Measurements from ENCODE around the gene MAPRE3. TPM values are rescaled to one million over a fixed set of nuclear protein-coding genes. Genes with fewer than 3 reads are reported as not detected.

Gene MAPRE3
- total RNA-seq, 1 experiment from 2014 or later: 11.6 TPM

GRCh38 chr2:27039426-27039825 is 69.0 kb downstream of the MAPRE3 start:
- H3K36me3 ChIP-seq (ENCODE audit: control insufficient read depth, insufficient read depth, low read length): peaks cover 8% of the 10 kb centered on the region
- DNase-seq (ENCODE audit: low read depth, low spot score) (no peak), ATAC-seq (no peak)
- no peak overlapping the region for H3K27ac ChIP-seq (ENCODE audit: low read length)
- H3K27me3 ChIP-seq (ENCODE audit: control insufficient read depth, insufficient read depth, low read length): no peaks in the 10 kb centered on the region
- H3K9me3 ChIP-seq (ENCODE audit: control insufficient read depth, insufficient read depth, low read depth, low read length): no peaks in the 10 kb centered on the region
- no peak overlapping the region for H3K4me3 ChIP-seq (ENCODE audit: low read depth in 2 of 2, low read length in 2 of 2)
- ChIA-PET CTCF (no interaction called here), POLR2A (no interaction called here)
- no peak for TF ChIP-seq POLR2AphosphoS5 (IDR thresholded peaks at IDR 0.05; ENCODE audit: low read depth, low read length)
- no peak for TF ChIP-seq TCF7L2 (IDR thresholded peaks at IDR 0.05; ENCODE audit: low read depth, low read length)
- TF ChIP-seq REST (IDR thresholded peaks at IDR 0.05; ENCODE audit: insufficient read depth in 1 of 2, low read depth in 2 of 2, low read length in 1 of 2): no peak
- TF ChIP-seq SIN3A (IDR thresholded peaks at IDR 0.05; ENCODE audit: borderline replicate concordance, insufficient read depth, low read depth, low read length): no peak
- intact Hi-C loops (cut with micrococcal nuclease; ENCODE audit: unreplicated experiment): no loop called here
- no TSS peak for BruUV-seq (replicated peaks)
- no peaks in the 10 kb centered on the region for H3K4me1 ChIP-seq (ENCODE audit: control insufficient read depth, insufficient read depth, low read length)
- in situ Hi-C loops (cut with HindIII; ENCODE audit: low pct_unique_long_range_greater_than_20kb, low sequenced_read_pairs): no loop called here

- no peak for DNase-seq (ENCODE audit: low read depth, low spot score)
- Histone ChIP-seq H3K27ac (ENCODE audit: low read length) (no peak overlapping the region), H3K36me3 (ENCODE audit: control insufficient read depth, insufficient read depth, low read length) (peaks cover 8% of the 10 kb centered on the region), H3K4me1 (ENCODE audit: control insufficient read depth, insufficient read depth, low read length) (no peaks in the 10 kb centered on the region), H3K9me3 (ENCODE audit: control insufficient read depth, insufficient read depth, low read depth, low read length) (no peaks in the 10 kb centered on the region), H3K4me3 (ENCODE audit: low read depth in 2 of 2, low read length in 2 of 2) (no peak overlapping the region), H3K27me3 (ENCODE audit: control insufficient read depth, insufficient read depth, low read length) (no peaks in the 10 kb centered on the region)
- no TSS peak for BruUV-seq (replicated peaks)
- TF ChIP-seq POLR2AphosphoS5 (IDR thresholded peaks at IDR 0.05; ENCODE audit: low read depth, low read length) (no peak), SIN3A (IDR thresholded peaks at IDR 0.05; ENCODE audit: borderline replicate concordance, insufficient read depth, low read depth, low read length) (no peak), TCF7L2 (IDR thresholded peaks at IDR 0.05; ENCODE audit: low read depth, low read length) (no peak), REST (IDR thresholded peaks at IDR 0.05; ENCODE audit: insufficient read depth in 1 of 2, low read depth in 2 of 2, low read length in 1 of 2) (no peak)
- CTCF ChIA-PET: no interaction called here
- intact Hi-C loops (cut with micrococcal nuclease; ENCODE audit: unreplicated experiment): no loop called here
- in situ Hi-C loops (cut with HindIII; ENCODE audit: low pct_unique_long_range_greater_than_20kb, low sequenced_read_pairs): no loop called here
- ATAC-seq: no peak
- POLR2A ChIA-PET: no interaction called here
Observed at GRCh38 chr2:27039871-27040270, 69.4 kb downstream of the MAPRE3 start.

DNA sequence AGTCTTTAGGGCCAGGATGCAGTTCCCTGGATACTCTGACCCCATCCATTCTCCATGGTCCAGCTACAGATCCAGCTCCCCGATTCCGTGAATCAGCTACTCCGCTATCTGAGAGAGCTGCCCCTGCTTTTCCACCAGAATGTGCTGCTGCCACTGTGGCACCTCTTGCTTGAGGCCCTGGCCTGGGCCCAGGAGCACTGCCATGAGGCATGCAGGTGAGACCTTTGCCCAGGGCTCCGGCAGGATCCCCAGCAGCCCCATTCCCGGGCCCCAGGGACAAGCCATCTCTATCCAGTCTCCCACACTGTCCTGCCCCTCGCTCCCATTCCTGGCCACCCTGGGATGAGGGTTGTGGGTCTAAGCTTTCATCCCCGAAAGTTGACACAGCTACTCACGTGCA is 69.8 kb downstream of the MAPRE3 start:
- Histone ChIP-seq H3K27me3 (ENCODE audit: control insufficient read depth, insufficient read depth, low read length) (no peaks in the 10 kb centered on the region), H3K9me3 (ENCODE audit: control insufficient read depth, insufficient read depth, low read depth, low read length) (no peaks in the 10 kb centered on the region), H3K4me3 (ENCODE audit: low read depth in 2 of 2, low read length in 2 of 2) (no peak overlapping the region), H3K36me3 (ENCODE audit: control insufficient read depth, insufficient read depth, low read length) (peaks cover 6% of the 10 kb centered on the region), H3K27ac (ENCODE audit: low read length) (no peak overlapping the region), H3K4me1 (ENCODE audit: control insufficient read depth, insufficient read depth, low read length) (no peaks in the 10 kb centered on the region)
- TF ChIP-seq SIN3A (IDR thresholded peaks at IDR 0.05; ENCODE audit: borderline replicate concordance, insufficient read depth, low read depth, low read length) (no peak), POLR2AphosphoS5 (IDR thresholded peaks at IDR 0.05; ENCODE audit: low read depth, low read length) (no peak), CTCF (IDR thresholded peaks at IDR 0.05) (no peak), REST (IDR thresholded peaks at IDR 0.05; ENCODE audit: insufficient read depth in 1 of 2, low read depth in 2 of 2, low read length in 1 of 2) (no peak), TCF7L2 (IDR thresholded peaks at IDR 0.05; ENCODE audit: low read depth, low read length) (no peak)
- in situ Hi-C loops (cut with HindIII; ENCODE audit: low pct_unique_long_range_greater_than_20kb, low sequenced_read_pairs): no loop called here
- CTCF ChIA-PET: no interaction called here
- POLR2A ChIA-PET: no interaction called here
- DNase-seq (ENCODE audit: low read depth, low spot score) (no peak), ATAC-seq (no peak)
- no TSS peak for BruUV-seq (replicated peaks)
- intact Hi-C loops (cut with micrococcal nuclease; ENCODE audit: unreplicated experiment): no loop called here
